GM15510 (cell line): ENCODE results near the gene HHIPL1.

ENCODE experiments used
- POLR2A ChIP-seq: IDR thresholded peaks from 3 replicates; pipeline ENCODE4 v1.6.1; 2011; ENCODE audit warnings: borderline replicate concordance; ENCODE audit not compliant: insufficient read length; ENCODE audit errors: extremely low read depth

HHIPL1 gene

GRCh38 chr14:99644723-99645544 is at the start of gene HHIPL1:
TSS of gene HHIPL1 (plus strand) at chr14:99645129. CDS start at chr14:99645208, 79 bp downstream.
- no peak for TF ChIP-seq POLR2A

GRCh38 chr14:99595524-99595923 is 49.4 kb upstream of the HHIPL1 start:
- no peak for TF ChIP-seq POLR2A

GRCh38 chr14:99596071-99596627 is 48.8 kb upstream of the HHIPL1 start:
- TF ChIP-seq POLR2A = no peak

- TF ChIP-seq POLR2A = no peak
These were observed 48.2 kb upstream of the HHIPL1 start for GRCh38 chr14:99596772-99597171.

GRCh38 chr14:99597911-99598600 is 46.9 kb upstream of the HHIPL1 start:
- TF ChIP-seq POLR2A = no peak

GRCh38 chr14:99598774-99599173 is 46.2 kb upstream of the HHIPL1 start:
- TF ChIP-seq POLR2A = no peak

- TF ChIP-seq POLR2A = no peak
These were observed 45.5 kb upstream of the HHIPL1 start for GRCh38 chr14:99599393-99599792.

GRCh38 chr14:99600232-99600888 is 44.6 kb upstream of the HHIPL1 start:
- no peak for TF ChIP-seq POLR2A

GRCh38 chr14:99601361-99601831 is 43.5 kb upstream of the HHIPL1 start:
- TF ChIP-seq POLR2A = no peak

GRCh38 chr14:99602054-99602787 is 42.7 kb upstream of the HHIPL1 start:
- TF ChIP-seq POLR2A = no peak

- no peak for TF ChIP-seq POLR2A
These were observed 42.0 kb upstream of the HHIPL1 start for GRCh38 chr14:99602788-99603415.

GRCh38 chr14:99603471-99604277 is 41.3 kb upstream of the HHIPL1 start, which contains the start of gene CCDC85C:
TSS of gene CCDC85C (minus strand) at chr14:99604207. CDS start at chr14:99603959, 248 bp downstream.
- TF ChIP-seq POLR2A = peak; percentile 10

- no peak for TF ChIP-seq POLR2A
These were observed 40.6 kb upstream of the HHIPL1 start for GRCh38 chr14:99604278-99604765.
